Measurements from ENCODE around the gene SPI1.

The SPI1 gene

GRCh38 chr11:47387944-47388696 is 9.8 kb upstream of the SPI1 start:
- DNase-seq = no peak

GRCh38 chr11:47384498-47384897 is 6.2 kb upstream of the SPI1 start:
- no peak for DNase-seq

DNA sequence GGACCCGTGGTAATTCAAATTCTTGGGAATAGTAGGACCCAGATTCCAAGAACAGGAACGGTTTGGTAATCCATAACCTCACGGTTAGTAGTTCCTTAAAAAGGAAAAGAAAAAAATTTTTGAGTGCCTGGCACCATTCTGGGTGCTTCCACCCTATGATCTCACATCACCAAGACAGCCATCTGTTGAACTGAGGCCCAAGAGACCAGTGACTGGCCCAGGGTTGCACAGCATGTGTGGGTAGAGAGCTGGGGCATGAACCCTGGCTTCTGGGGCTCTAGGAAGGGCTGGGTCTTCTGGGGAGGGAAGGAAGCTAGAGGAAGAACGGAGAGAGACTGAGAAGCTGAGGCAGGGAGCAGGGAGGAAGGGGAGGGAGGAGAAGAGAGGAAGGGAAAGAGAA is 4.7 kb upstream of the SPI1 start:
- DNase-seq = no peak

DNA sequence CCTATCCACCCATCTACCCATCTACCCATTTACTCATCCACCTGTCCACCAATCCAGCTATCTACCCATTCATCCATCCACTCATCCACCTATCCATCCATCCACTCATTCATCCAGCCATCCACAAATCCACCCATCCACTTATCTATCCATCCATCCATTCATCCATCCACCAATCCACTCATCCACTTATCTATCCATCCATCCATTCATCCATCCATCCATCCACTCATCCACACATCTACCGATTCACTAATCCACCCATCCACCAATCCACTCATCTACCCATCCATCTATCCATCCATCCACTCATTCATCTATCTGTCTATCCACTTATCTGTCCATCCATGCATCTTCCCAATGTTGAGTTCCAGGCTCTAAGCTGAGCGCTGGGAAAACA is 1.7 kb upstream of the SPI1 start:
- no peak for DNase-seq

- no peak for DNase-seq
These were observed 970 bp upstream of the SPI1 start for GRCh38 chr11:47379317-47379716.

GRCh38 chr11:47378836-47379170 is 456 bp upstream of the SPI1 start:
- DNase-seq = no peak

GRCh38 chr11:47377571-47378009 is 757 bp downstream of the SPI1 start:
- DNase-seq = no peak

- DNase-seq = no peak
These were observed 1.6 kb downstream of the SPI1 start for GRCh38 chr11:47376525-47377371.

DNA sequence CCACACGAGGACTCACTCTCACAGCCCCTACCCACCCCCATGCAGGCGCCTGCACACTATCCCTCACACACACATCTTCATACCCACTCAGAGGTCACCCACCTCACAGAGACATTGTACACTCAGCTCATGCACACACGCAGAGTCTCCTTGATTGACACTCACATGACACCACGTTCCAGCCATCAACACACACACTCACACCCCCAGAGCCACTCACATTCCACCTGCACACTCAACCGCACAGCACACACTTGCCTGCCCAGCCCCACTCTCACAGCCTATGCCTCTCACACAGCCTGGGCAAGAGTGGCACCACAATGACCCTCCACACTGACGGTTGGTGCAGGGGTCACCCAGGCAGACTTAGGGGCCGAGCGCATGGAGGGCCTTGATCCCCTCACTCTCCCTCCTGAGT is 2.2 kb downstream of the SPI1 start:
- DNase-seq = no peak

DNA sequence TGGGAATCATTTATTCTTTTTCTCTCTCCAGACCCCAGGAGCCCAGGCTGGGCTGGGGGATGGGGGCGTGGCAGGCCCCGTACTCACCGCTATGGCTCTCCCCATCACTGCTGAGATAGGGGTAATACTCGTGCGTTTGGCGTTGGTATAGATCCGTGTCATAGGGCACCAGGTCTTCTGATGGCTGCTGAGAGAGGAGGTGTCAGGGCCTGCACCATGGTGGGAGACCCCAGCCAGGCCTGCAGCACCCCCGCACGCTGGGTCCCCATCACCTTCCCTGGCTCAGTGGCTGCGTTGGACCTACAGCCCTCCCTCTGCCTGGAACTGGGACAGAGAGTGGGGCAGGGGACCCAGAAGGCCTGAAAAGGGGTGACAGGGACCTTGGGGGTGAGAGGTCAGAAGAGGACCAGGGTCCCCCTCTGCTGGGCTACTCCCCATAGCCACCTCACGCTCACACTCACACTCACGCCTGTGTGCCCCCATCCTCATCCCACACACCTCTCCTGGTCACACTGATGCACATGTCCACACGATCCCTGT is 2.7 kb downstream of the SPI1 start:
- no peak for DNase-seq

- DNase-seq = no peak
These were observed 3.3 kb downstream of the SPI1 start for GRCh38 chr11:47375020-47375419.

- no peak for DNase-seq
These were observed 3.7 kb downstream of the SPI1 start for GRCh38 chr11:47374720-47375019.

- DNase-seq = peak; percentile 33 to 60
These were observed 4.2 kb downstream of the SPI1 start for GRCh38 chr11:47373876-47374719.

GRCh38 chr11:47372422-47372821 is 5.9 kb downstream of the SPI1 start:
- DNase-seq = no peak

DNA sequence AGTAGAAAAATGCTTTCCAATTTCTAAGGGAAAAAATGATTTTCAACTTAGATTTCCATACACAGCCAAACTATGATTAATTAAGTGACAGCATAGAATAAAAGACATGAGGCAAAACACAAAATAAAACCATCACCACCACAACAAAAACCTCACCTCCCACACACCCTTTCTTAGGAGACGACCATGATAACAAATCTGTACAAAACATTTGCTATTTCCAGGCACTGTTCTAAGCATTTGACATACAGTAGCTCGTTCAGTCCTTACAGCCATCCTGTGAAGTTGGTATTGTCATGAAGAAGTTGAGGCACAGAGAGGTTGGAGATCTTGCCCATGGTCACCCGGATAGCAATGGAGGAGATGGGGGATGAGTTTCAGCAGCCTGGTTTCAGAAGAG is 8.7 kb downstream of the SPI1 start:
- DNase-seq = no peak

DNA sequence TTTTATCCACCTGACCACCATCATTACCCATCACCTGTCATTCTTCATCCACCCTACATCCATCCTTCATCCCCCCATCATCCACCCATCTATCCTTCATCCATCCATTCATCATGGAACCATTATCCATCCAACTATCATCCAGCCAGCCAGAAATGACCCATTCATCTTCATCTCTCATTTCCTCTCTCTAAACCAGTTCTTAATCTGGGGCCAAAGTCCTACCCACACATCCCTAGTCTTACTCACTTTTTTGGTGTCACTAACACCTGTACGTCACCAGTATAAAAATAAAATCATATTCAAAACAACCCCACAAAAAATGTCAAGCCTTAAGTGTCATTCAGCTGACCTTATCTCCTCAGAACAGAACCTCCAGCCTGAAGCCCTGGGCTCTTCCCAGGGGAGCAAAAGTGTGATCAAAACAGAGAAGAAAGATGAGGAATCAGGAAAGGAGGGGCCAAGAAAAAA is 12.3 kb downstream of the SPI1 start:
- DNase-seq = no peak

DNA sequence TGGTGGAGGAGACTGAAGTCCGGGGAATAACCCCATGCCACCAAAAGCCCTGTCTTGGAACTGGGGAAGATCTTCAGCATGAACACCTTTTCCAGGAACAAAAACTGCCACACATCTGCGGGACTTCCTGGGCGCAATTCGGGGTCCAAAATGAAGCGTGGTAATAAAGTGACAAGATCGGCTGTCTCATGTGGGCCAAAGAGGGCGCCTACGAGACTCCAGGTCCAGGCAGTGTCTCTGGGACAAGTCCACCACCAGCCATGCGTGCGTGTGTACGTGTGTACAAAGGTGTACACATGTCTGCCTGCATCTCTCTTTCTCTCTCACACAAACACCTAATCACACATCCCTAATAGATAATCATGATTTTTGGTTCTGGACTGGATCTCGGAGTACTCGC is 16.9 kb downstream of the SPI1 start:
- DNase-seq = no peak

- DNase-seq = no peak
These were observed 18.0 kb downstream of the SPI1 start for GRCh38 chr11:47360341-47360740.

DNA sequence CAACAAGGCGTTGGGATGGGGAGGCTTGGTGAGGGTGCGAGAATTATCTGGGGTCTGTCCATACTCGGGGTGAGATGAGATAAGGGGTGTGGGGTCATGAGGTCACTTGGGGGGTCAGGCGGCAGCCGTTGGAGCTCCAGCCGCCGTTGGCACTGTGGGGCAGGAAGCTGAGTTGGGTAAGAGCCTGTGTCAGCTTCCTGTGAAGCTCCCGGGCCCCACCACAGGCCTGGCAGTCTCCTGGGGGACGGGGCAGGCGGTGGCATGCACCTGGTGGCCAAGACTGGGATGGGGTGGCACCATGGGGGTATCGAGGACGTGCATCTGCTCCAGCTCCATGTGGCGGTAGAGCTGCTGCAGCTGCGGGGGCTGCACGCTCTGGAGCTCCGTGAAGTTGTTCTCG is 18.8 kb downstream of the SPI1 start:
- no peak for DNase-seq

DNA sequence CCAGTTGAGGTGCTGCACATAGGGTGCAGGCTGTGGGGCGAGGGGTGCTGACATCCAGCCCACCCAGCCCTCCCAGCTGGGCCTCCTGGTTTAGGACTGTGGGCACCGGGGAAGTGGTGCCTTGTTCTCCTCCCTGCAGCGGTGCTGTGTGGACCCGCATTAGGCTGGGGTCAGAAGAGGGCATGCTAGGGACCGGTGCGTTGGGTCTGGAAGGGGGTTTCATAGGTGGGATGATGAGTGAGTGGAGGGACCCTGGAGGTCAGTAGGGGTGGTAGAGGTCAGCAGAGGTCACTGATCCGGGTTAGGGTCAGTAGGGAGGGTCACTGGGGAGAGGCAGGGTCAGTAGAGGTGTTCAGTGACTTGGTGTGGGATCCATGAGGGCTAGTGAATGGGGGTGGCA is 19.2 kb downstream of the SPI1 start:
- DNase-seq = no peak

GRCh38 chr11:47358731-47359051 is 19.7 kb downstream of the SPI1 start:
- no peak for DNase-seq

- no peak for DNase-seq
These were observed 20.2 kb downstream of the SPI1 start for GRCh38 chr11:47357985-47358730.

- DNase-seq = no peak
These were observed 21.4 kb downstream of the SPI1 start for GRCh38 chr11:47356998-47357329.

Measured in NCI-H187 (cell line).